ENCODE results near the gene LPP. TPM values are rescaled to one million over a fixed set of nuclear protein-coding genes. Genes with fewer than 3 reads are reported as not detected.

LPP gene
- total RNA-seq, 1 experiment from 2014 or later: 54.0 TPM

GRCh38 chr3:188901126-188901525 is 747.2 kb downstream of the LPP start:
- Histone ChIP-seq H3K9ac (ENCODE audit: low read length) (peak overlapping the region; percentile 5; the same call in 1 of the 2 replicates), H3K27me3 (ENCODE audit: insufficient read depth, low read length) (no peaks in the 10 kb centered on the region), H4K20me1 (ENCODE audit: insufficient read depth) (no peaks in the 10 kb centered on the region), H2AFZ (ENCODE audit: low read depth, low read length, poor library complexity, severe bottlenecking) (no peak overlapping the region), H3K79me2 (ENCODE audit: insufficient read depth, low read length) (no peaks in the 10 kb centered on the region), H3K9me3 (ENCODE audit: control insufficient read depth in 1 of 2, insufficient read depth in 1 of 2, low read depth in 1 of 2, low read length in 2 of 2) (no peaks in the 10 kb centered on the region), H3K27ac (ENCODE audit: low read depth, low read length) (peak overlapping the region; percentile 59; the same call in 1 of the 2 replicates), H3K36me3 (ENCODE audit: control insufficient read depth in 1 of 2, insufficient read depth in 2 of 2, low read length in 2 of 2) (no peaks in the 10 kb centered on the region), H3K9me2 (ENCODE audit: insufficient read depth) (no peaks in the 10 kb centered on the region), H3K4me1 (ENCODE audit: control insufficient read depth in 1 of 2, insufficient read depth in 2 of 2, low read length in 2 of 2) (peaks cover 21 to 29% of the 10 kb centered on the region in 2 experiments), H3K4me2 (ENCODE audit: low read length) (peak overlapping the region; percentile 67), H3K4me3 (replicated peaks in 1 of 2; ENCODE audit: low read depth in 1 of 2, low read length in 2 of 2) (0 out of 4 replicates have a peak overlapping the region, but pooled peaks of 1 of the 2 experiments have one; percentile 34)
- peak; percentile 2 for ATAC-seq
- intact Hi-C loops (cut with micrococcal nuclease): no loop called here
- ChIA-PET RAD21 (ENCODE audit: low non-redundant PET in 1 of 2, low total read pairs in 2 of 2, uncharacterized antibody in 2 of 2, unreplicated experiment in 2 of 2) (no interaction called here), POLR2A (no interaction called here), CTCF (no interaction called here)
- no peak for DNase-seq (ENCODE audit: low read depth, low spot score)
- TF ChIP-seq MAX (IDR thresholded peaks at IDR 0.05): no peak
- TF ChIP-seq CEBPB (IDR thresholded peaks at IDR 0.05; ENCODE audit: low read depth): no peak
- no peak for TF ChIP-seq EGR1 (IDR thresholded peaks at IDR 0.05; ENCODE audit: low read depth)
- TF ChIP-seq ZNF274 (IDR thresholded peaks at IDR 0.05; ENCODE audit: low read depth, low read length): no peak
- no peak for TF ChIP-seq JUND (IDR thresholded peaks at IDR 0.05)
- BruUV-seq (replicated peaks): no TSS peak

GRCh38 chr3:188901671-188902287 is 747.8 kb downstream of the LPP start:
- no peak overlapping the region for H3K4me3 ChIP-seq (replicated peaks in 1 of 2; ENCODE audit: low read depth in 1 of 2, low read length in 2 of 2)
- H3K27ac ChIP-seq (ENCODE audit: low read depth, low read length): no peak overlapping the region
- no peaks in the 10 kb centered on the region for H3K36me3 ChIP-seq (ENCODE audit: control insufficient read depth in 1 of 2, insufficient read depth in 2 of 2, low read length in 2 of 2)
- RAD21 ChIA-PET (ENCODE audit: low non-redundant PET in 1 of 2, low total read pairs in 2 of 2, uncharacterized antibody in 2 of 2, unreplicated experiment in 2 of 2): no interaction called here
- intact Hi-C loops (cut with micrococcal nuclease): no loop called here
- no peaks in the 10 kb centered on the region for H4K20me1 ChIP-seq (ENCODE audit: insufficient read depth)
- no peak overlapping the region for H2AFZ ChIP-seq (ENCODE audit: low read depth, low read length, poor library complexity, severe bottlenecking)
- no peak overlapping the region for H3K9ac ChIP-seq (ENCODE audit: low read length)
- DNase-seq (ENCODE audit: low read depth, low spot score): no peak
- peak overlapping the region; percentile 67 for H3K4me2 ChIP-seq (ENCODE audit: low read length)
- BruUV-seq (replicated peaks): no TSS peak
- H3K79me2 ChIP-seq (ENCODE audit: insufficient read depth, low read length): no peaks in the 10 kb centered on the region
- no peak for ATAC-seq
- no peaks in the 10 kb centered on the region for H3K9me2 ChIP-seq (ENCODE audit: insufficient read depth)
- POLR2A ChIA-PET: no interaction called here
- peaks cover 21 to 29% of the 10 kb centered on the region in 2 experiments for H3K4me1 ChIP-seq (ENCODE audit: control insufficient read depth in 1 of 2, insufficient read depth in 2 of 2, low read length in 2 of 2)
- H3K27me3 ChIP-seq (ENCODE audit: insufficient read depth, low read length): no peaks in the 10 kb centered on the region
- no peaks in the 10 kb centered on the region for H3K9me3 ChIP-seq (ENCODE audit: control insufficient read depth in 1 of 2, insufficient read depth in 1 of 2, low read depth in 1 of 2, low read length in 2 of 2)
- CTCF ChIA-PET: no interaction called here
- TF ChIP-seq YY1 (IDR thresholded peaks at IDR 0.05; ENCODE audit: extremely low read depth, insufficient replicate concordance, low read depth, low read length) (no peak), ZNF274 (IDR thresholded peaks at IDR 0.05; ENCODE audit: low read depth, low read length) (no peak), ATF3 (IDR thresholded peaks at IDR 0.05) (no peak), CBX3 (IDR thresholded peaks at IDR 0.05; ENCODE audit: low read depth) (no peak), ZBTB33 (IDR thresholded peaks at IDR 0.05; ENCODE audit: extremely low read depth, insufficient replicate concordance, low read length) (no peak), REST (IDR thresholded peaks at IDR 0.05; ENCODE audit: low read depth) (no peak), SP1 (IDR thresholded peaks at IDR 0.05; ENCODE audit: low read depth) (no peak), RAD21 (IDR thresholded peaks at IDR 0.05; ENCODE audit: low read depth) (no peak), TCF7L2 (IDR thresholded peaks at IDR 0.05; ENCODE audit: borderline replicate concordance, extremely low read depth, insufficient read depth, insufficient read length) (no peak), ZFX (IDR thresholded peaks at IDR 0.05) (no peak), SRF (IDR thresholded peaks at IDR 0.05; ENCODE audit: low read depth) (no peak)
